ENCODE data around the gene RPS6KA2. TPM values are rescaled to one million over a fixed set of nuclear protein-coding genes. Genes with fewer than 3 reads are reported as not detected.

The RPS6KA2 gene
- total RNA-seq, 1 donor from 2014 or later, result 37.5 TPM

DNA sequence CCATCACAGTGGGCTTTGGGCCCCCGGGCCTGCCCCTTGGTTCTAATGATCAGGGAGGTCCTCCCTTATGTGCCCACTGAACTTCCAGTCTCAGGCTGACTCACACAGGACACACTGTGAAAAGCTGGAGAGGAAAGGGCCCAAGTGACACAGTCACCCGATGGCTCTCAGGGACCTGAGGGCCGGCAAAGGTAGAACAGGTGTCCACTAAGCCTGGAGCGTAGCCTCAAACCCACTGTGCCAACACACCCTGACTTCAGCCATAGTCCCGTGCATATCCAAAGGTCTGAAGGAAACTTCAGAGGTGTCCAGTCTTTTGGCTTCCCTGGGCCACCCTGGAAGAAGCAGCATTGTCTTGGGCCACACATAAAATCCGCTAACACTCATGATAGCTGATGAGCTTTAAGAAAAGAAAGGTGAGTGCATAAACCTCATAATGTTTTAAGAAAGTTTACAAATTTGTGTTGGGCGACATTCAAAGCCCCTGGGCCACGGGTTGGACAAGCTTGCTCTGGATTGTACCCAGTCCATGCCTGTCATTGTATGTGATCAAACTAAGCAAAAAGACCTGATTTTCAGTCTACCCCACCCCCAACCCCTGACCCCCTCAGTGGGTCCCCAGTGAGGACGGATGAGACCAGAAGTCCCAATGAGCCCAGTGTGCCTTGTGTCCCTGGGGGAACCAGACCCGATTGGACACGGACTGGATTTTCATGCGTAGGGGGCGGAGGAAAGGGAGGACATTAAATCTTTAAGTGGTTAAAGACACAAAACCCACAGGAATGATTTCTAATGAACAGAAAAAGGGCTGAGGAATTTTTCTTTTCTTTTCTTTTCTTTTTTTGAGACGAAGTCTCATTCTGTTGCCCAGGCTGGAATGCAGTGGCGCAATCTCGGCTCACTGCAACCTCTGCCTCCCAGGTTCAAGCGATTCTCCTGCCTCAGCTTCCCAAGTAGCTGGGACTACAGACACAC is 46.7 kb downstream of the RPS6KA2 start:
- TF ChIP-seq, protein P1, sequence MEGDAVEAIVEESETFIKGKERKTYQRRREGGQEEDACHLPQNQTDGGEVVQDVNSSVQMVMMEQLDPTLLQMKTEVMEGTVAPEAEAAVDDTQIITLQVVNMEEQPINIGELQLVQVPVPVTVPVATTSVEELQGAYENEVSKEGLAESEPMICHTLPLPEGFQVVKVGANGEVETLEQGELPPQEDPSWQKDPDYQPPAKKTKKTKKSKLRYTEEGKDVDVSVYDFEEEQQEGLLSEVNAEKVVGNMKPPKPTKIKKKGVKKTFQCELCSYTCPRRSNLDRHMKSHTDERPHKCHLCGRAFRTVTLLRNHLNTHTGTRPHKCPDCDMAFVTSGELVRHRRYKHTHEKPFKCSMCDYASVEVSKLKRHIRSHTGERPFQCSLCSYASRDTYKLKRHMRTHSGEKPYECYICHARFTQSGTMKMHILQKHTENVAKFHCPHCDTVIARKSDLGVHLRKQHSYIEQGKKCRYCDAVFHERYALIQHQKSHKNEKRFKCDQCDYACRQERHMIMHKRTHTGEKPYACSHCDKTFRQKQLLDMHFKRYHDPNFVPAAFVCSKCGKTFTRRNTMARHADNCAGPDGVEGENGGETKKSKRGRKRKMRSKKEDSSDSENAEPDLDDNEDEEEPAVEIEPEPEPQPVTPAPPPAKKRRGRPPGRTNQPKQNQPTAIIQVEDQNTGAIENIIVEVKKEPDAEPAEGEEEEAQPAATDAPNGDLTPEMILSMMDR (IDR thresholded peaks at IDR 0.05; ENCODE audit: unreplicated experiment), result no peak
- Mint-ChIP-seq H3K4me3 (ENCODE audit: low read depth) (no peak overlapping the region), H3K36me3 (ENCODE audit: insufficient read depth) (peaks cover 18% of the 10 kb centered on the region), H3K27ac (no peak overlapping the region), H3K4me1 (ENCODE audit: low read depth) (no peaks in the 10 kb centered on the region), H3K9me3 (ENCODE audit: low read depth) (peaks cover 10% of the 10 kb centered on the region), H3K27me3 (no peaks in the 10 kb centered on the region)
- DNase-seq (ENCODE audit: low spot score, unreplicated experiment), result no peak

DNA sequence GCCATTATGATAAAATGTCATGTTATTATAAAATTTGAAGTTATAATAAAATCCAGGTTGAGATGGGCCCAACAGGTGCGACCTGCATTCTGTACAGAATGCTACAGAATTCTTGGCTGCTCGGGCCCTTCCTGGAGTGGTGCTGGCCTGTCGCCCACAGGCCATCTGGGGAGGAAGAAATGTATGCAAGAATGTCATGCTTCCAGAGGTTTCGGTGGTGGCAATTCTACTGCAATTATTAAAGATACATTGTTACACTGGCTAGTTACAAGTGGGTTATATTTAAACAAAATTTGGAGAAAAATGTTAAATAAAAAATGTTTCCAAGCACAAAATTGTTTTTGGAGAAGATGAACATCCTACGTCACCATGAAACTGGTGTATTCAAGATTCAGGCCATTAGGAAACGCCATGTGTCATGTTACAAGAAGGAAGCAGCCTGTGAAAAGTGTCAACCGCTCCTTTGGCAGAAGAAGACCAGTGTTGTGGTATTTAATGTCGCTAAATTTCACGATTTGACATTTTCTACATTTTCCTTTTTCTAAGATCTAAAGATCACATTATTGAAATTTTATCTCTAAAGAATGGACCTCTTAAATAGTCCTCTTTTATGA is 47.7 kb downstream of the RPS6KA2 start:
- H3K4me3 Mint-ChIP-seq (ENCODE audit: low read depth), result no peak overlapping the region
- TF ChIP-seq, protein P1 (IDR thresholded peaks at IDR 0.05; ENCODE audit: unreplicated experiment), result no peak
- peaks cover 10% of the 10 kb centered on the region for H3K9me3 Mint-ChIP-seq (ENCODE audit: low read depth)
- H3K27ac Mint-ChIP-seq, result no peak overlapping the region
- H3K36me3 Mint-ChIP-seq (ENCODE audit: insufficient read depth), result peaks cover 22% of the 10 kb centered on the region
- H3K4me1 Mint-ChIP-seq (ENCODE audit: low read depth), result no peaks in the 10 kb centered on the region
- H3K27me3 Mint-ChIP-seq, result no peaks in the 10 kb centered on the region
- DNase-seq (ENCODE audit: low spot score, unreplicated experiment), result no peak

GRCh38 chr6:166578536-166579236 is 48.4 kb downstream of the RPS6KA2 start:
- H3K4me3 Mint-ChIP-seq (ENCODE audit: low read depth), result no peak overlapping the region
- TF ChIP-seq, protein P1 (IDR thresholded peaks at IDR 0.05; ENCODE audit: unreplicated experiment), result no peak
- H3K4me1 Mint-ChIP-seq (ENCODE audit: low read depth), result no peaks in the 10 kb centered on the region
- no peak for DNase-seq (ENCODE audit: low spot score, unreplicated experiment)
- no peak overlapping the region for H3K27ac Mint-ChIP-seq
- H3K9me3 Mint-ChIP-seq (ENCODE audit: low read depth), result peaks cover 10% of the 10 kb centered on the region
- peaks cover 22% of the 10 kb centered on the region for H3K36me3 Mint-ChIP-seq (ENCODE audit: insufficient read depth)
- no peaks in the 10 kb centered on the region for H3K27me3 Mint-ChIP-seq

DNA sequence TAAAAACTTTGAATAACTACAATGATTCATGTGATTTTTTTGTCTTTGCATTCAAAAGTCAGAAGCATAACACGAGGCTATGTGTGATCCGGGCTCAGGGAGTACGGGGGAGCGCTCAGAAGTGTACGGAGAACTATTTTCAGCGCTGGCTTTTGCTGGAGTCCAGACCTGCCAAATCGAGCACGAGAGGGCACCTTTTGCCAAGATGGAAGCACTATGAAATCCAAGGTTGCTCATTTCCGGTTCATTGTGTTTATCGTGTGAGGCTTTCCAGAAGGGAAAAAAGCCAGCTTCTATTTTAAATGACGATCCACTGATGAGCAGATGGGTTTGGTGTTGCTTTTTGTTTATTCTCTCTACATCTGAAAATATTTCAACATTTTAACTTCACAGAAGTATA is 51.8 kb downstream of the RPS6KA2 start:
- Mint-ChIP-seq H3K9me3 (ENCODE audit: low read depth) (peaks cover 10% of the 10 kb centered on the region), H3K4me3 (ENCODE audit: low read depth) (no peak overlapping the region), H3K4me1 (ENCODE audit: low read depth) (peaks cover 13% of the 10 kb centered on the region), H3K27ac (no peak overlapping the region), H3K27me3 (no peaks in the 10 kb centered on the region), H3K36me3 (ENCODE audit: insufficient read depth) (peaks cover 22% of the 10 kb centered on the region)
- DNase-seq (ENCODE audit: low spot score, unreplicated experiment), result no peak
- TF ChIP-seq, protein P1 (IDR thresholded peaks at IDR 0.05; ENCODE audit: unreplicated experiment), result no peak
